NCI-H128 (cell line): ENCODE data around the gene BPIFA1.

Experiments
- DNase-seq: peaks from one replicate; lab custom pipeline; 2025; ENCODE audit not compliant: unreplicated experiment; lab: John Stamatoyannopoulos, UW

BPIFA1 gene

DNA sequence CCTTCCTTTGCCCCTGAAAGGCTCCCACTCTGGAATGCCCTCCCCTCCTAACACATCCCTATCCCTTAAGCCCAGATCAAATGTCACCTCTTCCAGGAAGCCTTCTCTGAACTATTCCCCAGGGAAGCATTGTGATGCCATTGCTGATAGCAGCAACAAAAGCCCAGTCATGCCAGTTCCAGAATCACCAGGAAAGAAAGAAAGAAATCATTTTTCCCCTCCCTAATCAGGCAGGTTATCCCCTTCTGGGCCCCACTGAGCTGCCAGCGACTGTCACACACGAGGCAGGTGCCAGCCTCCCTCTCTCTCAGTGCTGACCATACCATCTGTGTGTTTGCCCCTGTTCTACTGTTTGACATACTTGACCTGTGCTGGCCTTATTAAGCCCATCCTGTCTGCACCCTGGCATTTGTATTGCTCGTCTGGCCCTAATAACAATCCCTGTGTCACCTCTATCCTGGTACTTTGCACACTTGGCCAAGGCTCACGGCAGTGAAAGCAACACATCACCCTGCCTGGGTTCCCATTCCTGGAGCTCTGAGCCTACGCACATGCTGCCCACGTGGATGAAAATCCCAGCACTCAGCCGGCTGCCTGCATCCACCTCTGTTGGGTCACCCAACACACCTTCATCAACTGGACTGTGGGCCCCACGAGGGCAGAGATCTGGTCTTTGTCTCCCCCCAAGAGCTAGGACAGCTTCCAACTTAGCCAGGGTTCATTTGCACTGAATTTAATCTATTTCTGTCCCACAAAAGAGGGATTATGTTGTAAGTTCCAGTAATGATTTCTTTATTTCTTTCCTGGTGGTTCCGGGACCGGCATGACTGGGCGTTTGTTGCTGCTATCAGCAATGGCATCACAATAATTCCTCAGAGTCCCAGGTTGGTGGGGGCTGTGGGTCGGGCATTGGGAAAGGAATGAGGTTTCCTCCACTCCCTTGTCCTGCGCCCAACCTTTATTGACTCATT lies 42.0 kb downstream of the BPIFA1 start:
- DNase-seq: no peak

GRCh38 chr20:33278700-33279099 lies 42.9 kb downstream of the BPIFA1 start:
- no peak for DNase-seq

- DNase-seq: no peak
Measured at GRCh38 chr20:33279261-33279910, 43.6 kb downstream of the BPIFA1 start.

- DNase-seq: no peak
Measured at GRCh38 chr20:33280000-33280680, 44.3 kb downstream of the BPIFA1 start.

DNA sequence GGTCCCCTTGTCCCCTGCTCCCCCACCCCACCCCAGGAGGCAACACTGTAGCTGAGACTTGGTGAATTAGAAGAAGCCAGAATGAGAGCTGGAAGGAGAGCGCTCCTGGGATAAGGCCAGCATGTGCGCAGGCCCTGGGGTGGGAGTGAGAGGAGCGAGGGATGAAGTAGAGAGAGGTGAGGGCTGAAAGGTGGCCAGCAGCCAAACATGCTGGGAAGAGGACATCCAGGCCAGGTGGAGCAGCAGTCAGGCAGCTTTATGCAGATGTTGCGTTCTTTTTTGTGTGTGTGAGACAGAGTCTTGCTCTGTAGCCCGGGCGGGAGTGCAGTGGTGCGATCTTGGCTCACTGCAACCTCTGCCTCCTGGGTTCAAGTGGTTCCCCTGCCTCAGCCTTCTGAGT lies 45.0 kb downstream of the BPIFA1 start:
- no peak for DNase-seq

DNA sequence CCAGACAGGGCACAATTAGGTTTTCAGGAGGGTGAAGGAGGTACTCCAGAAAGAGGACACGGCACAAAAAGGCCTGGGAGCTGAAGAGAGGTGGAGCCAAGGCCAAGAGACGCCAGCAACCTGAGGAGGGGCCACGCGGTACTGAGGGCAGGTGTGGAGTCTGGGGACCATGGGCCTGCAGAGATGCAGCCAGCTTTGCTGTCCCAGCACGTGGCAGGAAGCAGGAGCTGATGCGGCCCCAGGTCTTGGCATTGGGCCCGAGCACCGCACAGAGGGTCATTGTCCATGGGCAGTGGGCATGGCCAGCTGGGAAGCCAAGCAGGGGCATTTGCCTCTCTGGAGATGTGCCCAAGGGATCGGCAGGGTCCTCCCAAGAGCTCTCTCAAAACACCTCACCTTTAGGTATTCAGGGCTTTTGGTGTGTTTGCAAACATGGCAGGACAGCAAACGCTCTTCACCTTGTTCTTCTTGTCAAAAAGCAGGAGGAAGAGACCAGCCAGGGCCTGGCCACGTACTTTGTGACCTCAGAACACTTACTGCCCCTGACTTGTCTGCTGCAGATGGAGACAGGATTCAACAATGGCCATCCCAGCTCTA lies 45.9 kb downstream of the BPIFA1 start:
- DNase-seq: no peak

GRCh38 chr20:33282196-33282934 lies 46.6 kb downstream of the BPIFA1 start:
- DNase-seq: no peak

GRCh38 chr20:33282991-33283555 lies 47.3 kb downstream of the BPIFA1 start, which contains the start of gene BPIFB1:
Gene BPIFB1, plus strand, starts transcription at chr20:33283214. Its CDS starts 2,860 bp downstream, at chr20:33286074.
- DNase-seq: no peak

DNA sequence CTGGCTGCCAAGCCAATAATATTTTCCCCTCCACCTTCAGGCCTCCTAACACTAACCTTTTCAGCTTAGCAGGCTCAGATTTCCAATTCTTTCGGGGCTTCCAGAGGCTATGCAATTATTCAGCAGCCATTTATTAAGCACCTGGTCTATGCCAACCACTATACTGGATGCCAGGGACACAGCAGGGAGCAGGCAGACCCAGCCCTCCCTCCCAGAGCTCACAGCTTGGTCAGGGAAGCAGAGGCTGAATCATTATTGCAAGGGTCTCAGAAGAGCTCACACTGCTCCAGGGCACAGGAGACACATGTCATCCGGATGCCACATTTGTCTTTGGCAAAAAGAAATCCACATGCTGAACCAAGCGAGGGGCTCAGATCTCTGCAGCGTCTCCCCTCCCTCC lies 48.5 kb downstream of the BPIFA1 start:
- no peak for DNase-seq

DNA sequence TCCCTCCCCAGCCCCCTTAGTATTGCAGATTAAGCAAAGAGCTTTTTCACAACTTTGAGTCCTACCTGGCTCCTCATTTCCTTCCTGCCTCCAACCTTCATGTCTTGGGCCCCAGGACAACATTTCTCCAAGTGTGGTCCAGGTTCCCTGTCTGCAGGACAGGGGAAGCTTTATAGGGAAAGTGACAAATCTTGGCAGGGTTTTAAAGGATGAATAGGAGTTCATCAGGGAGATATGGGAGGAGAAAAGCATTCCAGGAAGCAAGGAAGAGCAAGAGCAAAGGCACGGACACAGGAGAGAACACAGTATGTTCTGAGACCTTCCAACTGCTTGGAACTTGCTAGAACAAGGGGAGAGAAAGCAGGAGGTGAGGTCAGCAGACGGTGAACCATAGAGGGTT lies 49.1 kb downstream of the BPIFA1 start:
- no peak for DNase-seq

DNA sequence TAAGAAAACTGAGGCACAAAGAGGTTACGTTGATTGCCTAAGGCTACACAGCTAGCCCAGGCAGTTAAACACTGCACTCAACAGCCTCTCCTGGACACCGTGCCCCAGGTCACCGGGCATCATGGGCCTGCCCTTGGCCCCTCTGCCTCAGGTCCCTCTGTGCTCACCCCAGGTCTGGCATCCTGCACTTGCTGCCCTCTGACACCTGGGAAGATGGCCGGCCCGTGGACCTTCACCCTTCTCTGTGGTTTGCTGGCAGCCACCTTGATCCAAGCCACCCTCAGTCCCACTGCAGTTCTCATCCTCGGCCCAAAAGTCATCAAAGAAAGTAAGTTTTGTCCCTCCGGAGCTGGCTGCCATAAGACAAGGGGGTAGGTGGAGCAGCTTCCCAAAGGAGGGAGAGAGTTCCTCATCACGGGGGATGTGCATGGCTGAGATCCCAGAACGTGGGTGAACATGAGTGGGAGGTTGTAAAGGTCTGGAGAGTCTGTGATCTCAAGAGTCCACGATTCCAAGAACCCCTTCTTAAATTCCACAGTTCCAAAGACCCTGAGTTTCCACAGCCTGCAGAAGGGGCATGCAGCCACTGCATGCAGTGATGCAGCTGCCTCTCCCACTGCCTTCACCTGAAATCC lies 50.2 kb downstream of the BPIFA1 start:
- DNase-seq: no peak

DNA sequence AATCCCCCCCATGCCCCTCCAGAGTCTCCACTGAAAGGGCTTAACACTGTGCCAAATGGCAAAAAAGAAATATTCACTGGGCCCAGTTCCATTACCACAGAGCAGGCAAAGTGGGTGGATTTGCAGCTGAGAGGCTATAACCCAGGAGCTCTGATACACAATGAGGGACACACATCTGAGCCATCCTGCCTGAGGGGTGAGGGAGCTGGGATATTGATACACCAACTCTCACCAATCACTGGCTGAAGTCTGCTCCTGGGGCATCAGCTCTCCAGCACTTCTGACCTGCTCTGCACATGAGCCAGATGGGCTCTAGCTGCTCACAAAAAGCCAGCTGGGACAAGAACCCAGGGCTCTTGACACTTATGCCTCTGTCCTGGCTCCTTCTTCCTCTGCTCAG lies 52.1 kb downstream of the BPIFA1 start:
- DNase-seq: no peak

DNA sequence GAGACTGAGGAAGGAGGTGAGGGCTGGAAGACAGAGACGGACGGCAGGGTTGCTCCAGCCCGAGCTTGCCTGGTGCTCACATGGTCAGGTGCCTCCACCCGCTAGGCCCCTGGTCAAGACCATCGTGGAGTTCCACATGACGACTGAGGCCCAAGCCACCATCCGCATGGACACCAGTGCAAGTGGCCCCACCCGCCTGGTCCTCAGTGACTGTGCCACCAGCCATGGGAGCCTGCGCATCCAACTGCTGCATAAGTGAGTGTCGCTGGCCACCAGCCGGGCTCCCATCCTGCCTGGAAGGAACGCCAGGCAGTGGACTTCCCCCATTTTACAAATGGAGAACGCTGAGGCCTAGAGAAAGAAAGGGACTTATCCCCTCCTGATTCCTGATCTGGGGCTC lies 55.1 kb downstream of the BPIFA1 start:
- DNase-seq: no peak

- no peak for DNase-seq
Measured at GRCh38 chr20:33291416-33291815, 55.6 kb downstream of the BPIFA1 start.

GRCh38 chr20:33291830-33292355 lies 56.1 kb downstream of the BPIFA1 start:
- DNase-seq: peak; percentile 8
